SK-N-SH treated with all-trans-retinoic acid at 6 μM for 48 hours (cell line): ENCODE data around the gene GALNT13.

Experiments used
- ATAC-seq: fragments of 200-7000 bp; cut with Tn5 transposase; 3 replicates; pipeline ENCODE4 v1.9.1; 2020; ENCODE audit warnings: mild to moderate bottlenecking, moderate library complexity
- ARNTL ChIP-seq: fragments of 450-650 bp; formaldehyde crosslinking; IDR thresholded peaks from 2 replicates; pipeline ENCODE4 v1.5.0; 2020; ENCODE audit warnings: low read depth, mild to moderate bottlenecking, moderate library complexity, borderline replicate concordance
- BACH2 ChIP-seq: fragments of 250-450 bp; sonication (Bioruptor Pico); IDR thresholded peaks from 2 replicates; pipeline ENCODE4 v1.9.0; 2021; ENCODE audit warnings: mild to moderate bottlenecking, borderline replicate concordance
- CSDC2 ChIP-seq: fragments of 250-450 bp; sonication (Bioruptor Pico); IDR thresholded peaks from 2 replicates; pipeline ENCODE4 v1.5.0; 2020; ENCODE audit warnings: mild to moderate bottlenecking, moderate library complexity
- ESRRG ChIP-seq: fragments of 250-450 bp; sonication (Bioruptor Pico); IDR thresholded peaks from 2 replicates; pipeline ENCODE4 v1.6.1; 2021; ENCODE audit warnings: mild to moderate bottlenecking
- GLIS3 ChIP-seq: fragments of 250-450 bp; sonication (Bioruptor Pico); IDR thresholded peaks from 2 replicates; pipeline ENCODE4 v1.5.0; 2020; ENCODE audit warnings: mild to moderate bottlenecking, moderate library complexity
- ISL1 ChIP-seq: fragments of 250-450 bp; sonication (Bioruptor Pico); IDR thresholded peaks from 2 replicates; pipeline ENCODE4 v2.1.2; 2022; ENCODE audit warnings: mild to moderate bottlenecking, moderate library complexity
- OSR1 ChIP-seq: fragments of 250-450 bp; sonication (Bioruptor Pico); IDR thresholded peaks from 2 replicates; pipeline ENCODE4 v1.8.0; 2022; ENCODE audit warnings: moderate library complexity, mild to moderate bottlenecking, inconsistent platforms
- POU6F1 ChIP-seq: fragments of 250-450 bp; sonication (Bioruptor Pico); IDR thresholded peaks from 2 replicates; pipeline ENCODE4 v1.8.0; 2021; ENCODE audit warnings: low read depth, mild to moderate bottlenecking, moderate library complexity, borderline replicate concordance
- PPARA ChIP-seq: fragments of 250-450 bp; sonication (Bioruptor Pico); IDR thresholded peaks from 2 replicates; pipeline ENCODE4 v1.5.0; 2020; ENCODE audit warnings: mild to moderate bottlenecking, borderline replicate concordance
- RARB ChIP-seq: fragments of 250-450 bp; sonication (Bioruptor Pico); IDR thresholded peaks from 2 replicates; pipeline ENCODE4 v1.8.0; 2021; ENCODE audit warnings: mild to moderate bottlenecking, moderate library complexity
- SNAI2 ChIP-seq: fragments of 250-450 bp; sonication (Bioruptor Pico); IDR thresholded peaks from 2 replicates; pipeline ENCODE4 v1.5.0; 2020; ENCODE audit warnings: mild to moderate bottlenecking, moderate library complexity
- TCF4 ChIP-seq: fragments of 250-450 bp; sonication (Bioruptor Pico); IDR thresholded peaks from 2 replicates; pipeline ENCODE4 v1.8.0; 2021; ENCODE audit warnings: mild to moderate bottlenecking, moderate library complexity, borderline replicate concordance
- TOX ChIP-seq: fragments of 250-450 bp; sonication (Bioruptor Pico); IDR thresholded peaks from 2 replicates; pipeline ENCODE4 v1.8.0; 2021; ENCODE audit warnings: mild to moderate bottlenecking, moderate library complexity, borderline replicate concordance
- ZC3H10 ChIP-seq: fragments of 250-450 bp; sonication (Bioruptor Pico); IDR thresholded peaks from 2 replicates; pipeline ENCODE4 v1.5.1; 2021; ENCODE audit warnings: mild to moderate bottlenecking, moderate library complexity
- ZFP3 ChIP-seq: fragments of 250-450 bp; sonication (Bioruptor Pico); IDR thresholded peaks from 2 replicates; pipeline ENCODE4 v1.5.0; 2020; ENCODE audit warnings: mild to moderate bottlenecking, moderate library complexity
- ZFP30 ChIP-seq: fragments of 450-650 bp; formaldehyde crosslinking; IDR thresholded peaks from 2 replicates; pipeline ENCODE4 v1.5.0; 2022; ENCODE audit warnings: mild to moderate bottlenecking, moderate library complexity
- ZNF565 ChIP-seq: fragments of 450-650 bp; formaldehyde crosslinking; conservative IDR thresholded peaks from 2 replicates; pipeline ENCODE4 v1.5.0; 2020; ENCODE audit warnings: low read depth, mild to moderate bottlenecking, moderate library complexity
- ZNF70 ChIP-seq: fragments of 450-650 bp; formaldehyde crosslinking; IDR thresholded peaks from 2 replicates; pipeline ENCODE4 v1.5.0; 2020; ENCODE audit warnings: mild to moderate bottlenecking, moderate library complexity
- ZNF8 ChIP-seq: fragments of 450-650 bp; formaldehyde crosslinking; IDR thresholded peaks from 2 replicates; pipeline ENCODE4 v1.5.0; 2020; ENCODE audit warnings: mild to moderate bottlenecking, moderate library complexity
- TF ChIP-seq, protein P1 (sequence below): fragments of 250-450 bp; sonication (Bioruptor Pico); IDR thresholded peaks from 2 replicates; pipeline ENCODE4 v1.5.1; 2020; ENCODE audit warnings: low read depth, mild to moderate bottlenecking, moderate library complexity
- TF ChIP-seq, protein P2 (sequence below): fragments of 250-450 bp; sonication (Bioruptor Pico); IDR thresholded peaks from 2 replicates; pipeline ENCODE4 v1.5.0; 2020; ENCODE audit warnings: mild to moderate bottlenecking, moderate library complexity
- TF ChIP-seq, protein P3 (sequence below): fragments of 250-450 bp; sonication (Bioruptor Pico); IDR thresholded peaks from 2 replicates; pipeline ENCODE4 v1.8.0; 2020; ENCODE audit warnings: mild to moderate bottlenecking, moderate library complexity, borderline replicate concordance
- TF ChIP-seq, protein P4 (sequence below): fragments of 250-450 bp; sonication (Bioruptor Pico); IDR thresholded peaks from 2 replicates; pipeline ENCODE4 v1.5.1; 2021; ENCODE audit warnings: mild to moderate bottlenecking, moderate library complexity

The GALNT13 gene

DNA sequence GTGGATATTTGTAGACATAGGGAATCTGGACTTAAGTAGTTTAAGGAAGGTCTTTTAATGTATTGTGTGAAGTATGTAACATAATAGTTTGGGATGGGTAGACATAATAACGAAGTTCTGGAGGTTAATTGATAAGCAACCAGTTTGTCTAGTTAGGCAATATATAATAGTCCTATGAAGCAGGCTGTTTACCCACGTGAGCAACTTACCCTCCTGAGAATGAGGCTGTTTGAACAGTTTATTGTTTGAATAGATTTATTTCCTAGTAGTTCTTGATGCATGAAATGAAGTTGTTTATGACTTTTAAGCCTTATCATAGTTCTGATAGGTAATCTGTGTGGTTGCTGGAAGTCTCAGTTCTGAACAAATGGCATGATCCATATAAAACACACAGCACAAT lies 361.5 kb downstream of the GALNT13 start:
- TF ChIP-seq, protein P1, sequence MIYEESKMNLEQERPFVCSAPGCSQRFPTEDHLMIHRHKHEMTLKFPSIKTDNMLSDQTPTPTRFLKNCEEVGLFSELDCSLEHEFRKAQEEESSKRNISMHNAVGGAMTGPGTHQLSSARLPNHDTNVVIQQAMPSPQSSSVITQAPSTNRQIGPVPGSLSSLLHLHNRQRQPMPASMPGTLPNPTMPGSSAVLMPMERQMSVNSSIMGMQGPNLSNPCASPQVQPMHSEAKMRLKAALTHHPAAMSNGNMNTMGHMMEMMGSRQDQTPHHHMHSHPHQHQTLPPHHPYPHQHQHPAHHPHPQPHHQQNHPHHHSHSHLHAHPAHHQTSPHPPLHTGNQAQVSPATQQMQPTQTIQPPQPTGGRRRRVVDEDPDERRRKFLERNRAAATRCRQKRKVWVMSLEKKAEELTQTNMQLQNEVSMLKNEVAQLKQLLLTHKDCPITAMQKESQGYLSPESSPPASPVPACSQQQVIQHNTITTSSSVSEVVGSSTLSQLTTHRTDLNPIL (CRISPR knock-in tag), result no peak
- TF ChIP-seq, protein P2, sequence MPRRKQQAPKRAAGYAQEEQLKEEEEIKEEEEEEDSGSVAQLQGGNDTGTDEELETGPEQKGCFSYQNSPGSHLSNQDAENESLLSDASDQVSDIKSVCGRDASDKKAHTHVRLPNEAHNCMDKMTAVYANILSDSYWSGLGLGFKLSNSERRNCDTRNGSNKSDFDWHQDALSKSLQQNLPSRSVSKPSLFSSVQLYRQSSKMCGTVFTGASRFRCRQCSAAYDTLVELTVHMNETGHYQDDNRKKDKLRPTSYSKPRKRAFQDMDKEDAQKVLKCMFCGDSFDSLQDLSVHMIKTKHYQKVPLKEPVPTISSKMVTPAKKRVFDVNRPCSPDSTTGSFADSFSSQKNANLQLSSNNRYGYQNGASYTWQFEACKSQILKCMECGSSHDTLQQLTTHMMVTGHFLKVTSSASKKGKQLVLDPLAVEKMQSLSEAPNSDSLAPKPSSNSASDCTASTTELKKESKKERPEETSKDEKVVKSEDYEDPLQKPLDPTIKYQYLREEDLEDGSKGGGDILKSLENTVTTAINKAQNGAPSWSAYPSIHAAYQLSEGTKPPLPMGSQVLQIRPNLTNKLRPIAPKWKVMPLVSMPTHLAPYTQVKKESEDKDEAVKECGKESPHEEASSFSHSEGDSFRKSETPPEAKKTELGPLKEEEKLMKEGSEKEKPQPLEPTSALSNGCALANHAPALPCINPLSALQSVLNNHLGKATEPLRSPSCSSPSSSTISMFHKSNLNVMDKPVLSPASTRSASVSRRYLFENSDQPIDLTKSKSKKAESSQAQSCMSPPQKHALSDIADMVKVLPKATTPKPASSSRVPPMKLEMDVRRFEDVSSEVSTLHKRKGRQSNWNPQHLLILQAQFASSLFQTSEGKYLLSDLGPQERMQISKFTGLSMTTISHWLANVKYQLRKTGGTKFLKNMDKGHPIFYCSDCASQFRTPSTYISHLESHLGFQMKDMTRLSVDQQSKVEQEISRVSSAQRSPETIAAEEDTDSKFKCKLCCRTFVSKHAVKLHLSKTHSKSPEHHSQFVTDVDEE (CRISPR knock-in tag), result no peak
- TF ChIP-seq, protein P3, sequence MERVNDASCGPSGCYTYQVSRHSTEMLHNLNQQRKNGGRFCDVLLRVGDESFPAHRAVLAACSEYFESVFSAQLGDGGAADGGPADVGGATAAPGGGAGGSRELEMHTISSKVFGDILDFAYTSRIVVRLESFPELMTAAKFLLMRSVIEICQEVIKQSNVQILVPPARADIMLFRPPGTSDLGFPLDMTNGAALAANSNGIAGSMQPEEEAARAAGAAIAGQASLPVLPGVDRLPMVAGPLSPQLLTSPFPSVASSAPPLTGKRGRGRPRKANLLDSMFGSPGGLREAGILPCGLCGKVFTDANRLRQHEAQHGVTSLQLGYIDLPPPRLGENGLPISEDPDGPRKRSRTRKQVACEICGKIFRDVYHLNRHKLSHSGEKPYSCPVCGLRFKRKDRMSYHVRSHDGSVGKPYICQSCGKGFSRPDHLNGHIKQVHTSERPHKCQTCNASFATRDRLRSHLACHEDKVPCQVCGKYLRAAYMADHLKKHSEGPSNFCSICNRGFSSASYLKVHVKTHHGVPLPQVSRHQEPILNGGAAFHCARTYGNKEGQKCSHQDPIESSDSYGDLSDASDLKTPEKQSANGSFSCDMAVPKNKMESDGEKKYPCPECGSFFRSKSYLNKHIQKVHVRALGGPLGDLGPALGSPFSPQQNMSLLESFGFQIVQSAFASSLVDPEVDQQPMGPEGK (CRISPR knock-in tag), result no peak
- no peak for ATAC-seq

DNA sequence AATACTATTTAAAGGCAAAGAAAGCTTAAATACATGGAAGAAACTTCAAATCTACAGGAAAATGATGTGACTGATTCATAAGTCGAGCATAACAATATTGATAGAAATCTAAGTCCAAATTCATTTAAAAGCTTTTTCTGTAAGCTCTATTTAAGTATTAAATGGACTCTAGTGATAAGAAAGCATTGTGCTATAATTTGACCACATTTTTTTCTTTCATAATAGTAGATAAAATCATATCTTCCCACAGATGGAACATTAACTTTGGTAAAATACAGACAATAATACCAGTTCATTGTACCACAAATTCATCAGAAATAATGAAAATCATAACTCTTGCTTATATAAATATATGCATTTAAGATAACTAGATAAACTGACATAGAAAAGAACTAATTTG lies 366.5 kb downstream of the GALNT13 start:
- ATAC-seq, result no peak
- TF ChIP-seq, protein P3 (CRISPR knock-in tag), result peak; percentile 29; the same call in 1 of the 2 replicates
- TF ChIP-seq POU6F1 (CRISPR knock-in tag) (no peak), OSR1 (CRISPR knock-in tag) (no peak), ISL1 (peak; percentile 96), ARNTL (CRISPR knock-in tag) (no peak), ZFP3 (CRISPR knock-in tag) (no peak), BACH2 (CRISPR knock-in tag) (no peak), SNAI2 (CRISPR knock-in tag) (no peak), ESRRG (no peak), ZFP30 (CRISPR knock-in tag) (no peak), ZNF70 (no peak), ZNF565 (no peak), CSDC2 (CRISPR knock-in tag) (no peak), ZC3H10 (CRISPR knock-in tag) (no peak), TCF4 (CRISPR knock-in tag) (peak; percentile 88), TOX (CRISPR knock-in tag) (no peak), PPARA (CRISPR knock-in tag) (no peak), GLIS3 (CRISPR knock-in tag) (no peak), ZNF8 (CRISPR knock-in tag) (no peak), RARB (CRISPR knock-in tag) (no peak)
- TF ChIP-seq, protein P2 (CRISPR knock-in tag), result peak; percentile 62; the same call in 1 of the 2 replicates
- TF ChIP-seq, protein P1 (CRISPR knock-in tag), result no peak
- TF ChIP-seq, protein P4, sequence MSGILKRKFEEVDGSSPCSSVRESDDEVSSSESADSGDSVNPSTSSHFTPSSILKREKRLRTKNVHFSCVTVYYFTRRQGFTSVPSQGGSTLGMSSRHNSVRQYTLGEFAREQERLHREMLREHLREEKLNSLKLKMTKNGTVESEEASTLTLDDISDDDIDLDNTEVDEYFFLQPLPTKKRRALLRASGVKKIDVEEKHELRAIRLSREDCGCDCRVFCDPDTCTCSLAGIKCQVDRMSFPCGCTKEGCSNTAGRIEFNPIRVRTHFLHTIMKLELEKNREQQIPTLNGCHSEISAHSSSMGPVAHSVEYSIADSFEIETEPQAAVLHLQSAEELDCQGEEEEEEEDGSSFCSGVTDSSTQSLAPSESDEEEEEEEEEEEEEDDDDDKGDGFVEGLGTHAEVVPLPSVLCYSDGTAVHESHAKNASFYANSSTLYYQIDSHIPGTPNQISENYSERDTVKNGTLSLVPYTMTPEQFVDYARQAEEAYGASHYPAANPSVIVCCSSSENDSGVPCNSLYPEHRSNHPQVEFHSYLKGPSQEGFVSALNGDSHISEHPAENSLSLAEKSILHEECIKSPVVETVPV (CRISPR knock-in tag), result peak; percentile 67; the same call in 1 of the 2 replicates
